HL-60 (cell line): ENCODE data around the gene TNFAIP1.

ENCODE experiments used
- DNase-seq, 2 experiments: peaks; one replicate each; pipeline ENCODE4 v3.0.0-alpha.2; 2010 to 2020; ENCODE audit warnings: low read depth in 1 of 2, low spot score in 1 of 2
- H3K27ac ChIP-seq: fragments of 250-450 bp; sonication (Bioruptor Pico); replicated peaks from 2 replicates; pipeline ENCODE4 v1.5.1; 2020; ENCODE audit warnings: mild to moderate bottlenecking, moderate library complexity
- H3K27me3 ChIP-seq: fragments of 250-450 bp; sonication (Bioruptor Pico); 2 replicates; pipeline ENCODE4 v1.5.1; 2021; ENCODE audit warnings: mild to moderate bottlenecking, moderate library complexity; ENCODE audit not compliant: insufficient read depth, poor library complexity, severe bottlenecking
- H3K4me3 ChIP-seq: replicated peaks from 2 replicates; pipeline ENCODE4 v1.5.1; 2011; ENCODE audit warnings: mild to moderate bottlenecking, control low read depth, low read length; ENCODE audit not compliant: insufficient read depth
- CTCF ChIP-seq: IDR thresholded peaks from one replicate; pipeline ENCODE4 v1.5.1; 2011; ENCODE audit warnings: low read length, control low read depth, inconsistent platforms; ENCODE audit not compliant: insufficient read depth
- GABPA ChIP-seq: IDR thresholded peaks from 2 replicates; pipeline ENCODE4 v1.6.1; 2012; ENCODE audit warnings: low read depth
- POLR2AphosphoS5 ChIP-seq: IDR thresholded peaks from 2 replicates; pipeline ENCODE4 v1.6.1; 2012; ENCODE audit warnings: low read depth
- REST ChIP-seq: IDR thresholded peaks from 2 replicates; pipeline ENCODE4 v1.6.1; 2012; ENCODE audit warnings: low read depth; ENCODE audit not compliant: insufficient replicate concordance
- SPI1 ChIP-seq: IDR thresholded peaks from 2 replicates; pipeline ENCODE4 v1.6.1; 2012; ENCODE audit warnings: low read depth, mild to moderate bottlenecking, borderline replicate concordance

The TNFAIP1 gene

GRCh38 chr17:28381141-28381825 is 45.7 kb downstream of the TNFAIP1 start:
- H3K27me3 ChIP-seq: peaks cover 20% of the 10 kb centered on the region
- DNase-seq: no peak
- no peak for TF ChIP-seq POLR2AphosphoS5
- H3K4me3 ChIP-seq: no peak overlapping the region
- no peak overlapping the region for H3K27ac ChIP-seq

- DNase-seq: peak in 1 of 2 experiments; percentile 36
- Histone ChIP-seq H3K27me3 (peaks cover 20% of the 10 kb centered on the region), H3K27ac (no peak overlapping the region), H3K4me3 (peak overlapping the region; percentile 12)
- no peak; the same call in 1 of the 2 replicates for TF ChIP-seq POLR2AphosphoS5
- no peak for TF ChIP-seq CTCF
- no peak for TF ChIP-seq REST
- no peak for TF ChIP-seq SPI1
- no peak for TF ChIP-seq GABPA
Measured at GRCh38 chr17:28384281-28385036, 48.9 kb downstream of the TNFAIP1 start.

GRCh38 chr17:28385037-28385400 is 49.5 kb downstream of the TNFAIP1 start:
- H3K4me3 ChIP-seq: no peak overlapping the region
- H3K27ac ChIP-seq: no peak overlapping the region
- no peak for TF ChIP-seq CTCF
- TF ChIP-seq GABPA: no peak
- TF ChIP-seq POLR2AphosphoS5: no peak
- TF ChIP-seq SPI1: no peak
- TF ChIP-seq REST: no peak
- DNase-seq: no peak
- H3K27me3 ChIP-seq: peaks cover 20% of the 10 kb centered on the region

GRCh38 chr17:28385406-28385805 is 49.8 kb downstream of the TNFAIP1 start:
- Histone ChIP-seq H3K4me3 (no peak overlapping the region), H3K27ac (no peak overlapping the region), H3K27me3 (peaks cover 18% of the 10 kb centered on the region)
- DNase-seq: no peak
- no peak for TF ChIP-seq CTCF
- TF ChIP-seq GABPA: no peak
